Sigmoid colon (tissue), 4 donors: ENCODE data around the gene ARL5C.

Experiments
- CTCF ChIP-seq, 4 experiments: fragments of 450-650 bp in 3 of 4; fragments of 200-600 bp in 1 of 4; IDR thresholded peaks; one replicate each; pipeline ENCODE4 v1.5.1; 2016 to 2019; ENCODE audit warnings: antibody characterized with exemption in 4 of 4, mild to moderate bottlenecking in 3 of 4, moderate library complexity in 2 of 4
- EP300 ChIP-seq, 4 donors: sonication (generic); formaldehyde crosslinking; IDR thresholded peaks; one replicate each; pipeline ENCODE4 v1.6.1; 2017; ENCODE audit warnings: antibody characterized with exemption in 4 of 4
- POLR2A ChIP-seq, 2 donors: fragments of 450-650 bp; IDR thresholded peaks; one replicate each; pipeline ENCODE4 v1.6.1; 2016; ENCODE audit warnings: antibody characterized with exemption in 2 of 2, mild to moderate bottlenecking in 2 of 2, moderate library complexity in 2 of 2
- POLR2AphosphoS5 ChIP-seq, 4 donors: sonication (generic); formaldehyde crosslinking; IDR thresholded peaks; one replicate each; pipeline ENCODE4 v1.6.1; 2017; ENCODE audit warnings: antibody characterized with exemption in 4 of 4

GRCh38 chr17:39141915-39142664, 23.9 kb downstream of the ARL5C start:
- TF ChIP-seq CTCF (IDR thresholded peaks at IDR 0.05) (no peak), POLR2A (IDR thresholded peaks at IDR 0.05) (no peak), POLR2AphosphoS5 (IDR thresholded peaks at IDR 0.05) (no peak), EP300 (IDR thresholded peaks at IDR 0.05) (no peak)
